Activated CD4-positive, alpha-beta T cell treated with anti-CD3 and anti-CD28 coated beads, Interleukin-2, amount 50 U/mL, for 24 hours (primary cell): ENCODE data around the gene ISG15.

Source experiments
- DNase-seq, 2 donors: peaks; one replicate each; pipeline ENCODE4 v3.0.0-alpha.2; 2020; ENCODE audit warnings: low read depth in 1 of 2, low spot score in 1 of 2

The ISG15 gene

DNA sequence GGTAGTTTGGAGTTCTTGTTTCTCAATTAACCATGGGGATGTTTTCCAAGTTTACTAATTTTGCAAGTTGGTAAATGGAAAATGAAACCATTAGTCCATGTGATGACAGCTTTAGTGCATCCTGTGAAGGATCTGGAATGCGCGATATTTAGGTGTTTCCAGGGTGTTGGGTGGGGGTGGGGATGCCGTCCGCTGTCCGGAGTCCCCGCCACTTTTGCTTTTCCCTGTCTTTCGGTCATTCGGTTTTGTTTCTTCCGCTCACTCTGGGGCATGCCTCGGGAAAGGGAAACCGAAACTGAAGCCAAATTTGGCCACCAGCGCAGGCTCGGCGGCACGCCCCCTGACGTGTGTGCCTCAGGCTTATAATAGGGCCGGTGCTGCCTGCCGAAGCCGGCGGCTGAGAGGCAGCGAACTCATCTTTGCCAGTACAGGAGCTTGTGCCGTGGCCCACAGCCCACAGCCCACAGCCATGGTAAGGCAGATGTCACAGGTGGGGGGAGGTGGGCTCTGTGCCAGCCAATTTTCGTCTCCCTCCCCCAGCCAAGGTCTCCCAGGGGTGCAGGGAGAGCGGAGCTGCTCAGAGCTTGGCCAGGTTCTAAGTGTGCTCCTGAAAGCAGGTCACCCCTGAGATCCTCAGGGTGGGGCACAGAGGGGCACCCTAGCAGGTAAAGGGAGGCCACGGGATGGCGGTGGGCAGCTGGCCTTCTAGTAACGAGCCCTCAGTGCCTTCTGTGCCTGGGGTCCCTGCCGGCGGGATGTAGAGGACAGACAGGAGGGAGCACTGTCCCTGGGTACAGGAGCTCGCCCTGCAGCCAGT, at the start of gene ISG15:
TSS of gene ISG15 (plus strand) at position 393 of the 817 bp plus-strand sequence. CDS start at position 470, 77 bp downstream.
- peak; percentile 62 to 75 for DNase-seq

GRCh38 chr1:963746-964525, 49.4 kb upstream of the ISG15 start:
- no peak for DNase-seq

DNA sequence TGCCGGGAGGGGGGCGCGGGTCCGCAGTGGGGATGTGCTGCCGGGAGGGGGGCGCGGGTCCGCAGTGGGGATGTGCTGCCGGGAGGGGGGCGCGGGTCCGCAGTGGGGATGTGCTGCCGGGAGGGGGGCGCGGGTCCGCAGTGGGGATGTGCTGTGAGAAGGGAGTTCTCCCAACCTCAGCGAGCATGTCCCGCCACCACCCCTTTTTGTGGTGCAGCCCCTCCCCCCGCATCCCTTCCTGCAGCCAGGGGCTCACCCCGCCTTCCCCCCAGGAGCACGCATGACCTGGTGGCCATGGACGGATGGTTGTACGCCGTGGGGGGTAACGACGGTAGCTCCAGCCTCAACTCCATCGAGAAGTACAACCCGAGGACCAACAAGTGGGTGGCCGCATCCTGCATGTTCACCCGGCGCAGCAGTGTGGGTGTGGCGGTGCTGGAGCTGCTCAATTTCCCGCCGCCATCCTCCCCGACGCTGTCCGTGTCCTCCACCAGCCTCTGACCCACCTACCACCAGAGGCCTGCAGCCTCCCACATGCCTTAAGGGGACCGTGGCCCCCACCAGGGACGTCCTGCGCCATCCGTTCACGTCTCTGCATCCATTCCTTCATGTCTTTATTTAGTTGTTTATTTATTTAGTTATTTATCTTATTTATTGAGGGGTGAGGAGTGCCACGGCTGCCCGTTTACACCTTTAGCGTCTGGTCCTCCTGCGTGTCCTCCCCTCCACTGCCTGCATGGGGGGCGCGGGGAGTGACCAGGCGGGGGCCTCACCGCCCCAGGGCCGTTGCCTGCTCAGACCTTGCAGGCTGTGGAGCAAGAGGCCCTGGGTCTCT, 48.4 kb upstream of the ISG15 start:
- no peak for DNase-seq

GRCh38 chr1:965526-966134, 47.7 kb upstream of the ISG15 start:
- no peak for DNase-seq

DNA sequence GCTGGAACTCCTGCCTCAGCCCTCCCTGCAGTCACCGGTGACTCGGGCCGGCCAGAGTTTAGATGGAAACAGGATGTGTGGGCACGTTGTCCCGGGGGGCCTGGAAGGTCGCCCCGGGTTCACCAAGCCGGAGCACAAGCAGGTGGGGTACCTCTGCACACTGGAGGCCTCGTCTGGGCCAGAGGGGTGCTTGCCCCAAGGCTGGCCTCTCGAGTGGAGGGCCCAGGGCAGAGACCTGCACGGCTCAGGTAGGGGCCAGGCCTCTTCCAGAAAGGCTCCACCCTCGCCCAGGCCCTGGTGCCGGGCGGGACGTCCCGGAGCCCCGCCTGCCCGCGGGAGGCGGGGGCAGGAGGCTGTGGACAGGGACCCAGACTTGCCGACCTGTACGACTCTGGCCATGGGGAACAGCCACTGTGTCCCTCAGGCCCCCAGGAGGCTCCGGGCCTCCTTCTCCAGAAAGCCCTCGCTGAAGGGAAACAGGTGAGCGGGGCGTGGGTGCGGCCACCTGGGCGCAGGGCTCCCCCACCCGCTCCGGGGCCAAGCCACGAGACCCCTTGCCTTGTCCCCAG, 47.1 kb upstream of the ISG15 start, which contains the start of gene PLEKHN1:
TSS of gene PLEKHN1 (plus strand) at position 348 of the 569 bp plus-strand sequence. CDS start at position 398, 50 bp downstream.
- no peak for DNase-seq

- peak; percentile 69 to 79 for DNase-seq
Measured at GRCh38 chr1:966704-967300, 46.5 kb upstream of the ISG15 start.

- DNase-seq, result no peak
Measured at GRCh38 chr1:967466-968343, 45.6 kb upstream of the ISG15 start.

- DNase-seq, result no peak
Measured at GRCh38 chr1:969260-969855, 43.9 kb upstream of the ISG15 start.

- DNase-seq, result no peak
Measured at GRCh38 chr1:970242-970972, 42.9 kb upstream of the ISG15 start.

GRCh38 chr1:970973-971730, 42.1 kb upstream of the ISG15 start:
- DNase-seq, result no peak

DNA sequence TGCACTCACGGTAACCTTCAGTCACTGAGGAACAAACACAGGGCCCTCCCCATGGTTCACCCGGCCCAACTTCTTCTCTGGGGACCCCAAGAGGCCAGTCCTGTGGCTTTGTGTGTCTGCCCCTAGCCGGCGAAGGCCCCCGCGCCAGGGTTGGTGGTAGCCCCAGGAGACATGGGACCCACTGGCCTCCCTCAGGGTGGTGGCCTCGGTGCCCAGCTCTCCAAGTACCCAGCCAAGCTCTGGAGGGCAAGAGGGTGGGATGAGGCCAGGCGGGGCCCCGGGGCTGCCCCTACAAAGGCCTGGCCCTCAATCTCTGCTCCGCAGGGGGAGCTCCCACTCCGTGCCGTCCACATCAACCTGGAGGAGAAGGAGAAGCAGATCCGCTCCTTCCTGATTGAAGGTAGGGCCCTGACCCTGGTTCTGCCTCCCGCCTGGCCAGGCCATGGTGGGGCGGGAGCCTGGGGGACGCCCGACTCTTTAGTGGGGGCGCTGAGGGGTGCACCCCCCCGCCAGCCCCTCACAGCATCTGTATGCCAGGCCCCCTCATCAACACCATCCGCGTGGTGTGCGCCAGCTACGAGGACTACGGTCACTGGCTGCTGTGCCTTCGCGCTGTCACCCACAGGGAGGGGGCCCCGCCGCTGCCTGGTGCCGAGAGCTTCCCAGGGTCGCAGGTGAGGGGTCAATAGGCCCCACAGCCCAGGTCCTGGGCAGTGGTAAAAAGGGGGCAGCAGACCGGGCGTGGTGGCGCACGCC, 41.4 kb upstream of the ISG15 start:
- DNase-seq, result no peak

GRCh38 chr1:972726-973458, 40.4 kb upstream of the ISG15 start:
- no peak for DNase-seq

GRCh38 chr1:973459-974292, 39.6 kb upstream of the ISG15 start:
- DNase-seq, result no peak

DNA sequence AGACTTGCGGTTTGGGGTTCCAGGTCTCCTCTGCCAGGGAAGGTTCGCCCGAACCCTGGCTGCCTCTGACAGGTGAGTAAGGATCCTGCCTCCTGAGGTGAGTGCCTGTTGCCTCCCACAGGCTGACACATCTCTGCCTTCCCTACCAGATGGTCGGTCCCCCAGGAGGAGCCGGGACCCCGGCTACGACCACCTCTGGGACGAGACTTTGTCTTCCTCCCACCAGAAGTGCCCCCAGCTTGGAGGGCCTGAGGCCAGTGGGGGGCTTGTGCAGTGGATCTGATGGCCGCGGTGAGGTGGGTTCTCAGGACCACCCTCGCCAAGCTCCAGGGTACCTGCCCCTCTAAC, 39.0 kb upstream of the ISG15 start:
- DNase-seq, result no peak

DNA sequence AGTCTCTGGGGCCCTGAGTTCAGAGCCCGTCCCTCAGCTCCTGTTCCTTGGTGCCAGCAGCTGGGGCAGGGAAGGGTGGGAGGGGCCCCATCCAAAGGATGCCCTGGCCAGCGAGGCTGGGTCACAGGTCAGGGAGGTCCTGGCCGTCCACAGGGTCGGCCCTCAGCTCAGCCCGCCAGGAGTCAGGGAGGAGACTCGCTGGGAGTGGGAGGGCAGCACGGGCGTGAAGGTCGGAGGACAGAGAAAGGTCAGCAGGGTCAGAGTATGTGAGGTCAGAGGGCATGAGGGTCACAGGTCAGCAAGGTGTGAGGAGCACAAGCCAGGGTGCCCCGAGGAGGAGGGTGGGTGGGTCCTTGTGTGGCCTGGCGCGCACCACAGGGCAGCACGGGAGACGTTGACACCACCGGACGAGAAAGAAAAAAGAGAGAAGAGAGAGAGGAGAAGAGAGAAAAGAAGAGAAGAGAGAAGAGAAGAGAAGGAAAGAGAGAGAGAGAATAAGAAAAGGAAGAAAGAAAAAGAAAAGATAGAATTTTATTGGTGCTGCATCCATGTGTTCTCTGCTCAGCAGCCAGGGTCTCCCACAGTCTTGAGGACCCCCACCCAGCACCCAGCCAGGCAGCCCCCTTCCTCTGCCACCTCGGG, 38.5 kb upstream of the ISG15 start:
- no peak for DNase-seq
